Lower leg skin (tissue), 3 donors: ENCODE data around the gene FAM234A.

Source experiments
- POLR2A ChIP-seq, 2 donors: fragments of 450-650 bp; IDR thresholded peaks; one replicate each; pipeline ENCODE4 v1.6.1; 2016 to 2017; ENCODE audit warnings: antibody characterized with exemption in 2 of 2, mild to moderate bottlenecking in 1 of 2, moderate library complexity in 1 of 2
- TF ChIP-seq, protein P1 (sequence below), 3 donors: fragments of 450-650 bp; IDR thresholded peaks; one replicate each; pipeline ENCODE4 v1.5.1; 2016; ENCODE audit warnings: antibody characterized with exemption in 3 of 3, mild to moderate bottlenecking in 3 of 3, moderate library complexity in 2 of 3

DNA sequence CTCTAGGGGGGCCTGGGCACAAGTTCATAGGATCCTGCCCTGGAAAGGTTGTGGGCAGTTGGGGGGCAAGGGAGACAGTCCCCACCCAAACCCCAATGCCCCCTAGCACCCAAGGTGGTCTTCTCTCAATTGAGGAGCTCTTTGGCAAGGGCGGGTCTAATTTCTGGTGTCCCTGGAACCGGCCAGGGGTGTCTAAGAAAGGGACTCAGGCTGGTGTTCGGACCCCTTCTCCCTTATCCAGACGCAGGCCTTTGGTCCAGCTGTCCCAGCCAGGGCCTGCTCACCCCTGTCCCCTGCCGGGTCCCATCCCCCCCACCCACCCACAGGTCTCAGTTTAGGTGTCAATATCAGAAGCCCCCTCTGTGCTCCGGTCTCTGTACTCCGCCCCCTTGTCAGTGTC lies 44.9 kb downstream of the FAM234A start:
- TF ChIP-seq, protein P1, sequence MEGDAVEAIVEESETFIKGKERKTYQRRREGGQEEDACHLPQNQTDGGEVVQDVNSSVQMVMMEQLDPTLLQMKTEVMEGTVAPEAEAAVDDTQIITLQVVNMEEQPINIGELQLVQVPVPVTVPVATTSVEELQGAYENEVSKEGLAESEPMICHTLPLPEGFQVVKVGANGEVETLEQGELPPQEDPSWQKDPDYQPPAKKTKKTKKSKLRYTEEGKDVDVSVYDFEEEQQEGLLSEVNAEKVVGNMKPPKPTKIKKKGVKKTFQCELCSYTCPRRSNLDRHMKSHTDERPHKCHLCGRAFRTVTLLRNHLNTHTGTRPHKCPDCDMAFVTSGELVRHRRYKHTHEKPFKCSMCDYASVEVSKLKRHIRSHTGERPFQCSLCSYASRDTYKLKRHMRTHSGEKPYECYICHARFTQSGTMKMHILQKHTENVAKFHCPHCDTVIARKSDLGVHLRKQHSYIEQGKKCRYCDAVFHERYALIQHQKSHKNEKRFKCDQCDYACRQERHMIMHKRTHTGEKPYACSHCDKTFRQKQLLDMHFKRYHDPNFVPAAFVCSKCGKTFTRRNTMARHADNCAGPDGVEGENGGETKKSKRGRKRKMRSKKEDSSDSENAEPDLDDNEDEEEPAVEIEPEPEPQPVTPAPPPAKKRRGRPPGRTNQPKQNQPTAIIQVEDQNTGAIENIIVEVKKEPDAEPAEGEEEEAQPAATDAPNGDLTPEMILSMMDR (IDR thresholded peaks at IDR 0.05): no peak
- no peak for TF ChIP-seq POLR2A (IDR thresholded peaks at IDR 0.05)
